Measurements from ENCODE around the gene NUPR2. TPM values are rescaled to one million over a fixed set of nuclear protein-coding genes. Genes with fewer than 3 reads are reported as not detected.
"Not testable (repeated sequence)": the region's sequence is repeated elsewhere in the genome, so short reads cannot be mapped to it uniquely, and the experiment has no call there.

Gene NUPR2
- total RNA-seq = 0.65 and 3.1 TPM in 2 replicates

GRCh38 chr7:56115852-56116538 is at the start of gene NUPR2:
NUPR2 (minus strand) TSS chr7:56116417; CDS start chr7:56116314, 103 bp downstream.
- no peak for DNase-seq (ENCODE audit: low read depth)
- TF ChIP-seq CTCF (conservative IDR thresholded peaks at IDR 0.05; ENCODE audit: low read depth, low read length) = no peak
- H3K4me3 ChIP-seq (ENCODE audit: low read depth, low read length) = peak within 1 kb of the TSS; percentile 13

GRCh38 chr7:56157238-56157790 is 41.1 kb upstream of the NUPR2 start:
- no peak for TF ChIP-seq CTCF (conservative IDR thresholded peaks at IDR 0.05; ENCODE audit: low read depth, low read length)
- H3K4me3 ChIP-seq (ENCODE audit: low read depth, low read length) = no peak overlapping the region
- DNase-seq (ENCODE audit: low read depth) = no peak

GRCh38 chr7:56131062-56131461 is 14.8 kb upstream of the NUPR2 start:
- not testable (repeated sequence) for H3K4me3 ChIP-seq (ENCODE audit: low read depth, low read length); DNase-seq (ENCODE audit: low read depth)

- H3K4me3 ChIP-seq (ENCODE audit: low read depth, low read length) = no peak overlapping the region
- no peak for TF ChIP-seq CTCF (conservative IDR thresholded peaks at IDR 0.05; ENCODE audit: low read depth, low read length)
Measured at GRCh38 chr7:56127241-56127975, 11.2 kb upstream of the NUPR2 start.

GRCh38 chr7:56125831-56126230 is 9.6 kb upstream of the NUPR2 start:
- H3K4me3 ChIP-seq (ENCODE audit: low read depth, low read length) = no peak overlapping the region
- DNase-seq (ENCODE audit: low read depth) = no peak
- TF ChIP-seq CTCF (conservative IDR thresholded peaks at IDR 0.05; ENCODE audit: low read depth, low read length) = no peak

More at GRCh38 chr7:56127241-56127975, 11.2 kb upstream of the NUPR2 start:
- DNase-seq (ENCODE audit: low read depth) = no peak

GRCh38 chr7:56124981-56125380 is 8.8 kb upstream of the NUPR2 start:
- H3K4me3 ChIP-seq (ENCODE audit: low read depth, low read length) = no peak overlapping the region
- DNase-seq (ENCODE audit: low read depth) = no peak
- TF ChIP-seq CTCF (conservative IDR thresholded peaks at IDR 0.05; ENCODE audit: low read depth, low read length) = no peak

GRCh38 chr7:56121440-56121839 is 5.2 kb upstream of the NUPR2 start:
- no peak overlapping the region for H3K4me3 ChIP-seq (ENCODE audit: low read depth, low read length)
- DNase-seq (ENCODE audit: low read depth) = no peak
- no peak for TF ChIP-seq CTCF (conservative IDR thresholded peaks at IDR 0.05; ENCODE audit: low read depth, low read length)

GRCh38 chr7:56112244-56112643 is 4.0 kb downstream of the NUPR2 start:
- not testable (repeated sequence) for H3K4me3 ChIP-seq (ENCODE audit: low read depth, low read length); DNase-seq (ENCODE audit: low read depth)

Measured in epithelial cell of proximal tubule (primary cell).